ENCODE results near the gene PTPN1.
A peak's percentile ranks its signal among the peaks of the same experiment; 100 is the strongest.
"Not testable (repeated sequence)": the region's sequence is repeated elsewhere in the genome, so short reads cannot be mapped to it uniquely, and the experiment has no call there.

PTPN1 gene

GRCh38 chr20:50559856-50560638 is 49.9 kb downstream of the PTPN1 start:
- H3K27ac Mint-ChIP-seq, result peak overlapping the region; percentile 98
- ATAC-seq (no peak), DNase-seq (no peak)
- peaks cover 60% of the 10 kb centered on the region for H3K36me3 Mint-ChIP-seq (ENCODE audit: low read depth)
- H3K4me1 Mint-ChIP-seq, result peaks cover 86% of the 10 kb centered on the region
- H3K4me3 Mint-ChIP-seq, result peak overlapping the region; percentile 75
- no peaks in the 10 kb centered on the region for H3K27me3 Mint-ChIP-seq
- H3K9me3 Mint-ChIP-seq, result no peaks in the 10 kb centered on the region

GRCh38 chr20:50560867-50561266 is 50.7 kb downstream of the PTPN1 start:
- H3K9me3 Mint-ChIP-seq, result no peaks in the 10 kb centered on the region
- H3K36me3 Mint-ChIP-seq (ENCODE audit: low read depth), result peaks cover 63% of the 10 kb centered on the region
- no peaks in the 10 kb centered on the region for H3K27me3 Mint-ChIP-seq
- H3K27ac Mint-ChIP-seq, result peak overlapping the region; percentile 98
- no peak for DNase-seq
- peaks cover 88% of the 10 kb centered on the region for H3K4me1 Mint-ChIP-seq
- H3K4me3 Mint-ChIP-seq, result peak overlapping the region; percentile 75
- no peak for ATAC-seq

- ATAC-seq, result peak; percentile 96
- peak overlapping the region; percentile 98 for H3K27ac Mint-ChIP-seq
- no peaks in the 10 kb centered on the region for H3K9me3 Mint-ChIP-seq
- DNase-seq, result peak; percentile 74
- H3K36me3 Mint-ChIP-seq (ENCODE audit: low read depth), result peaks cover 60% of the 10 kb centered on the region
- peak overlapping the region; percentile 75 for H3K4me3 Mint-ChIP-seq
- no peaks in the 10 kb centered on the region for H3K27me3 Mint-ChIP-seq
- H3K4me1 Mint-ChIP-seq, result peaks cover 83% of the 10 kb centered on the region
Observed at GRCh38 chr20:50561379-50562078, 51.3 kb downstream of the PTPN1 start.

- Mint-ChIP-seq H3K4me1 (peaks cover 86% of the 10 kb centered on the region), H3K9me3 (no peaks in the 10 kb centered on the region), H3K4me3 (no peak overlapping the region), H3K27ac (peak overlapping the region; percentile 98), H3K27me3 (no peaks in the 10 kb centered on the region), H3K36me3 (ENCODE audit: low read depth) (peaks cover 62% of the 10 kb centered on the region)
- DNase-seq (no peak), ATAC-seq (no peak)
Observed at GRCh38 chr20:50562262-50562701, 52.1 kb downstream of the PTPN1 start.

GRCh38 chr20:50563133-50563944 is 53.2 kb downstream of the PTPN1 start:
- Mint-ChIP-seq H3K27me3 (no peaks in the 10 kb centered on the region), H3K27ac (peak overlapping the region; percentile 90), H3K4me1 (peaks cover 88% of the 10 kb centered on the region), H3K36me3 (ENCODE audit: low read depth) (peaks cover 63% of the 10 kb centered on the region), H3K4me3 (peak overlapping the region; percentile 44), H3K9me3 (no peaks in the 10 kb centered on the region)
- no peak for DNase-seq
- peak; percentile 63 for ATAC-seq

GRCh38 chr20:50565383-50565782 is 55.2 kb downstream of the PTPN1 start:
- Mint-ChIP-seq H3K4me3 (no peak overlapping the region), H3K27ac (peak overlapping the region; percentile 33), H3K36me3 (ENCODE audit: low read depth) (peaks cover 63% of the 10 kb centered on the region), H3K9me3 (no peaks in the 10 kb centered on the region), H3K4me1 (peaks cover 90% of the 10 kb centered on the region), H3K27me3 (no peaks in the 10 kb centered on the region)
- no peak for ATAC-seq
- DNase-seq, result no peak

- H3K4me3 Mint-ChIP-seq, result no peak overlapping the region
Observed at GRCh38 chr20:50565871-50566270, 55.7 kb downstream of the PTPN1 start.

GRCh38 chr20:50567860-50568548 is 57.8 kb downstream of the PTPN1 start:
- Mint-ChIP-seq H3K36me3 (ENCODE audit: low read depth) (peaks cover 49% of the 10 kb centered on the region), H3K4me3 (no peak overlapping the region), H3K27me3 (no peaks in the 10 kb centered on the region), H3K27ac (peak overlapping the region; percentile 44), H3K4me1 (peaks cover 80% of the 10 kb centered on the region), H3K9me3 (no peaks in the 10 kb centered on the region)
- DNase-seq (no peak), ATAC-seq (no peak)

More at GRCh38 chr20:50565871-50566270, 55.7 kb downstream of the PTPN1 start:
- H3K4me1 Mint-ChIP-seq, result peaks cover 91% of the 10 kb centered on the region
- H3K27ac Mint-ChIP-seq, result peak overlapping the region; percentile 33
- ATAC-seq (no peak), DNase-seq (no peak)
- peaks cover 64% of the 10 kb centered on the region for H3K36me3 Mint-ChIP-seq (ENCODE audit: low read depth)
- no peaks in the 10 kb centered on the region for H3K27me3 Mint-ChIP-seq
- no peaks in the 10 kb centered on the region for H3K9me3 Mint-ChIP-seq

GRCh38 chr20:50568549-50568942 is 58.4 kb downstream of the PTPN1 start:
- H3K4me3 Mint-ChIP-seq, result no peak overlapping the region
- H3K36me3 Mint-ChIP-seq (ENCODE audit: low read depth), result peaks cover 46% of the 10 kb centered on the region
- H3K9me3 Mint-ChIP-seq, result no peaks in the 10 kb centered on the region
- peaks cover 80% of the 10 kb centered on the region for H3K4me1 Mint-ChIP-seq
- DNase-seq (no peak), ATAC-seq (no peak)
- H3K27me3 Mint-ChIP-seq, result no peaks in the 10 kb centered on the region
- H3K27ac Mint-ChIP-seq, result peak overlapping the region; percentile 34

GRCh38 chr20:50569487-50569863 is 59.3 kb downstream of the PTPN1 start:
- not testable (repeated sequence) for ATAC-seq, DNase-seq, H3K9me3 Mint-ChIP-seq, H3K27me3 Mint-ChIP-seq, H3K4me3 Mint-ChIP-seq
- Mint-ChIP-seq H3K4me1 (peaks cover 71% of the 10 kb centered on the region), H3K36me3 (ENCODE audit: low read depth) (peaks cover 48% of the 10 kb centered on the region), H3K27ac (peak overlapping the region; percentile 53)

GRCh38 chr20:50569864-50570836 is 60.0 kb downstream of the PTPN1 start:
- peak; percentile 89 for ATAC-seq
- Mint-ChIP-seq H3K36me3 (ENCODE audit: low read depth) (peaks cover 47% of the 10 kb centered on the region), H3K27me3 (no peaks in the 10 kb centered on the region), H3K9me3 (no peaks in the 10 kb centered on the region), H3K4me3 (no peak overlapping the region), H3K27ac (peak overlapping the region; percentile 53), H3K4me1 (peaks cover 64% of the 10 kb centered on the region)
- peak; percentile 33 for DNase-seq

GRCh38 chr20:50571466-50571865 is 61.3 kb downstream of the PTPN1 start:
- ATAC-seq, result no peak
- peaks cover 49% of the 10 kb centered on the region for H3K36me3 Mint-ChIP-seq (ENCODE audit: low read depth)
- no peak overlapping the region for H3K4me3 Mint-ChIP-seq
- H3K4me1 Mint-ChIP-seq, result peaks cover 59% of the 10 kb centered on the region
- DNase-seq, result no peak
- no peaks in the 10 kb centered on the region for H3K27me3 Mint-ChIP-seq
- peak overlapping the region; percentile 38 for H3K27ac Mint-ChIP-seq
- H3K9me3 Mint-ChIP-seq, result no peaks in the 10 kb centered on the region
